ENCODE data around the gene SLC4A9.

SLC4A9 gene

DNA sequence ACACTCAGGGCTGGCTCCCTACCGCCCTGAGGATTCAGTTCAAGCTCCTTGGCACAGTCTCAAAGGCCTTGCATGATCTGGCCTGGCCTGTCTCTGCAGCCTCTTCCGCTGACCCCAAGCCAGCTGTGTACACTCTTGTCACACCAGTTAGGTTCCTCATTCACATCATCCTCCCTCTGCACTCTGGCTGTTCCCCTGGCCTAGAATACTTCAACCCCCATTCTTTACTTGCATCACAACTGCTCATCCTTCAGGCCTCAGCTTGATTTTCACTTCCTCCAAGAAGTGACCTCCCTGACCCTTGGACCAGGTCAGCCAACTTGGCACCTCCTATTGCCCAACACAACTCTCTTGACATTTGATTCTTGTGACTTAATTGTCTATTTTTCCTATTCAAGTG lies 38.2 kb upstream of the SLC4A9 start:
- Histone ChIP-seq H3K36me3 (no peaks in the 10 kb centered on the region), H3K9me3 (replicated peaks in 1 of 11) (no peaks in the 10 kb centered on the region), H4K20me1 (no peaks in the 10 kb centered on the region), H3K4me2 (peak overlapping the region in 9 of 11 experiments; percentile 22 to 93 (median 82); a peak in 15 of 22 replicates), H3K27ac (peak overlapping the region in 7 of 11 experiments; percentile 1 to 81 (median 74); a peak in 11 of 22 replicates), H3K4me1 (peaks cover 43 to 85% (median 74%) of the 10 kb centered on the region in 10 experiments), H3K27me3 (no peaks in the 10 kb centered on the region), H3K4me3 (0 out of 20 replicates have a peak overlapping the region, but pooled peaks of 1 of the 10 experiments have one; percentile 26), H3K9ac (peak overlapping the region in 4 of 11 experiments; percentile 50 to 65 (median 60); a peak in 7 of 22 replicates)
- TF ChIP-seq Cebpa-rat (IDR thresholded peaks at IDR 0.05), result peak in 6 of 11 experiments; percentile 37 to 92 (median 78); a peak in 9 of 22 replicates

GRCh38 chr5:140322751-140323731 lies 37.0 kb upstream of the SLC4A9 start:
- no peaks in the 10 kb centered on the region for H4K20me1 ChIP-seq
- peak overlapping the region in 9 of 11 experiments; percentile 2 to 51 (median 31); a peak in 9 of 22 replicates for H3K9ac ChIP-seq
- no peak for TF ChIP-seq Cebpa-rat (IDR thresholded peaks at IDR 0.05)
- H3K27ac ChIP-seq, result peak overlapping the region; percentile 35 to 82 (median 74)
- no peaks in the 10 kb centered on the region for H3K9me3 ChIP-seq (replicated peaks in 1 of 11)
- H3K27me3 ChIP-seq, result no peaks in the 10 kb centered on the region
- no peak overlapping the region for H3K4me3 ChIP-seq
- H3K4me1 ChIP-seq, result peaks cover 56 to 97% (median 86%) of the 10 kb centered on the region in 10 experiments
- H3K36me3 ChIP-seq, result no peaks in the 10 kb centered on the region
- H3K4me2 ChIP-seq, result peak overlapping the region; percentile 75 to 93 (median 84)

DNA sequence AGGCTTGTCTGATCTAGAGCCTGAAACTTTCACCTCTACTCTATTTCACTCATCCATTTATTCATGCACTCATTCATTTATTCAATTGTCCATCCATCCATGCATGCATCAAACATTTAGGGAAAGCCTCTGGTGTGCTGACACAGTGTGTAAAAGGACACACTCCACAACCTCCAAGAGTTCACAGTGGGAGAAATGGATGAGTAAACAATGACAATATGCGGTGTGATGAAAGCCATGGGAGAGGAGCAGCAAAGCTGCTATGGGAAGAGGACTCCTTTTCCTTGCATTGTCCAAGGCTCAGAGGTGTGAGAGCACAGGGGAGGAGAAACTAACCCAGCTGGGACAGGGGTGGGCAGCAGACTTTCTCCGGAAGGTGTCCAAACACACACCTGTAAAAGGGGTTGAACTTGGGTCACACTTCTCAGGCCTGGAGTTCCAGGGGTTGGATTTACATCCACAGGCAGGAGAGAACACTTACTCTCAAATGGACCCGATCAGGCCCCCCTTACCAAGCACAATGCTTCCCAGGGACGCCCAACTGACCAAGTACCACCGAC lies 35.9 kb upstream of the SLC4A9 start:
- Histone ChIP-seq H3K9ac (peak overlapping the region in 9 of 11 experiments; percentile 14 to 66 (median 49); a peak in 14 of 22 replicates), H3K27ac (peak overlapping the region; percentile 53 to 82 (median 74)), H3K27me3 (no peaks in the 10 kb centered on the region), H3K36me3 (no peaks in the 10 kb centered on the region), H3K9me3 (replicated peaks in 1 of 11) (no peaks in the 10 kb centered on the region), H3K4me2 (peak overlapping the region; percentile 75 to 93 (median 84)), H3K4me3 (no peak overlapping the region), H4K20me1 (no peaks in the 10 kb centered on the region), H3K4me1 (peaks cover 67 to 100% (median 93%) of the 10 kb centered on the region in 10 experiments)
- TF ChIP-seq Cebpa-rat (IDR thresholded peaks at IDR 0.05), result no peak

GRCh38 chr5:140324617-140325241 lies 35.3 kb upstream of the SLC4A9 start:
- Histone ChIP-seq H3K4me1 (peaks cover 73 to 100% (median 91%) of the 10 kb centered on the region in 10 experiments), H3K9me3 (replicated peaks in 1 of 11) (no peaks in the 10 kb centered on the region), H3K27ac (peak overlapping the region; percentile 53 to 82 (median 74)), H3K4me2 (peak overlapping the region; percentile 75 to 93 (median 84)), H3K27me3 (no peaks in the 10 kb centered on the region), H3K9ac (peak overlapping the region in 9 of 11 experiments; percentile 14 to 66 (median 49); a peak in 15 of 22 replicates), H3K36me3 (no peaks in the 10 kb centered on the region), H4K20me1 (no peaks in the 10 kb centered on the region), H3K4me3 (no peak overlapping the region)
- peak in 1 of 11 experiments; percentile 19; a peak in 1 of 22 replicates for TF ChIP-seq Cebpa-rat (IDR thresholded peaks at IDR 0.05)

- TF ChIP-seq Cebpa-rat (IDR thresholded peaks at IDR 0.05), result no peak
- H4K20me1 ChIP-seq, result no peaks in the 10 kb centered on the region
- H3K27ac ChIP-seq, result peak overlapping the region; percentile 53 to 82 (median 74); a peak in 20 of 22 replicates
- H3K4me3 ChIP-seq, result no peak overlapping the region
- no peaks in the 10 kb centered on the region for H3K9me3 ChIP-seq (replicated peaks in 1 of 11)
- no peaks in the 10 kb centered on the region for H3K36me3 ChIP-seq
- H3K9ac ChIP-seq, result peak overlapping the region in 6 of 11 experiments; percentile 38 to 66 (median 52); a peak in 10 of 22 replicates
- H3K4me1 ChIP-seq, result peaks cover 80 to 100% (median 92%) of the 10 kb centered on the region in 10 experiments
- no peaks in the 10 kb centered on the region for H3K27me3 ChIP-seq
- H3K4me2 ChIP-seq, result peak overlapping the region; percentile 75 to 93 (median 84)
Observed at GRCh38 chr5:140325486-140325885, 34.5 kb upstream of the SLC4A9 start.

DNA sequence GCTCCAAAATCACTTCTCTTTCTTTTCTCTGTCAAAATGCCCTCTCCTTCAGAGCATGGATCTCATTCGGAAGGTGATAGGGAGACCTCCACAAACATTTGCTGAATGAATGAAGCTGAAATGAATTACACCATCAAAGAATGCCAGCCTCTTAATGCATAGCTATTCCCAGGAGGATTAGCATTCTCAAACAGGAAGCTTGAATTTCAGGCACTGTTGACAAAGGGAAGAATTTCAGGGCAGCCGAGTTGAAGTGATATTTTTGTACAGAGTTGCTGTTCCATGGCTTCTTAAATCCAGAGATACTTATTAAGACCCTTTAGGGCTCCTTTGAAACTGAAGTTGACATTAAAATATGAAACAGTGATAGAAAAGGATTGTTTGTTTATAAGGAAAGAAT lies 32.4 kb upstream of the SLC4A9 start:
- TF ChIP-seq Cebpa-rat (IDR thresholded peaks at IDR 0.05), result no peak
- Histone ChIP-seq H3K27ac (peak overlapping the region in 9 of 11 experiments; percentile 20 to 82 (median 68); a peak in 17 of 22 replicates), H3K9ac (peak overlapping the region in 8 of 11 experiments; percentile 7 to 65 (median 56); a peak in 15 of 22 replicates), H3K9me3 (replicated peaks in 1 of 11) (no peaks in the 10 kb centered on the region), H3K36me3 (peaks cover 6 to 17% (median 13%) of the 10 kb centered on the region in 11 experiments), H3K27me3 (no peaks in the 10 kb centered on the region), H3K4me1 (peaks cover 62 to 82% (median 81%) of the 10 kb centered on the region in 10 experiments), H3K4me2 (peak overlapping the region; percentile 38 to 93 (median 82)), H3K4me3 (peak overlapping the region in 4 of 10 experiments; percentile 14 to 32 (median 20); a peak in 5 of 20 replicates), H4K20me1 (peaks cover 0 to 14% (median 6%) of the 10 kb centered on the region in 11 experiments; a peak in 15 of 22 replicates)

GRCh38 chr5:140328036-140328764 lies 31.8 kb upstream of the SLC4A9 start:
- Histone ChIP-seq H3K27me3 (no peaks in the 10 kb centered on the region), H3K9ac (peak overlapping the region in 8 of 11 experiments; percentile 7 to 65 (median 56); a peak in 15 of 22 replicates), H3K4me1 (peaks cover 56 to 78% (median 76%) of the 10 kb centered on the region in 10 experiments), H3K9me3 (replicated peaks in 1 of 11) (no peaks in the 10 kb centered on the region), H3K27ac (peak overlapping the region in 9 of 11 experiments; percentile 20 to 82 (median 68); a peak in 17 of 22 replicates), H3K4me2 (peak overlapping the region; percentile 38 to 93 (median 82)), H3K36me3 (peaks cover 12 to 23% (median 19%) of the 10 kb centered on the region in 11 experiments), H4K20me1 (peaks cover 5 to 20% (median 12%) of the 10 kb centered on the region in 11 experiments; a peak in 20 of 22 replicates), H3K4me3 (peak overlapping the region in 5 of 10 experiments; percentile 14 to 32 (median 20); a peak in 5 of 20 replicates)
- TF ChIP-seq Cebpa-rat (IDR thresholded peaks at IDR 0.05), result peak in 9 of 11 experiments; percentile 54 to 88 (median 69); a peak in 15 of 22 replicates

Data from BLaER1 treated with 17β-estradiol and CSF1 and Interleukin-3, amounts not matched to agents 10 nM and 100 nM (cell line).